Fibroblast of lung (primary cell): ENCODE measurements around the gene KLHL21. TPM values are rescaled to one million over a fixed set of nuclear protein-coding genes. Genes with fewer than 3 reads are reported as not detected.

Source experiments
- DNase-seq, 2 donors: peaks; one replicate each; pipeline versions ENCODE4 v3.0.0 to v3.0.0-alpha.2; 2010; ENCODE audit warnings: low read depth in 2 of 2
- H2AFZ ChIP-seq: 2 replicates; pipeline ENCODE4 v1.5.1; 2012; ENCODE audit warnings: low read length, control low read depth, inconsistent platforms
- H3K27ac ChIP-seq: 2 replicates; pipeline ENCODE4 v1.5.1; 2011; ENCODE audit warnings: low read length, control low read depth; ENCODE audit not compliant: insufficient read depth
- H3K27me3 ChIP-seq: 2 replicates; pipeline ENCODE4 v1.5.1; 2011; ENCODE audit warnings: mild to moderate bottlenecking, low read length; ENCODE audit not compliant: control insufficient read depth, insufficient read depth
- H3K36me3 ChIP-seq: 2 replicates; pipeline ENCODE4 v1.5.1; 2011; ENCODE audit warnings: low read length; ENCODE audit not compliant: control insufficient read depth, insufficient read depth
- H3K4me1 ChIP-seq: 2 replicates; pipeline ENCODE4 v1.5.1; 2011; ENCODE audit warnings: low read length; ENCODE audit not compliant: control insufficient read depth, insufficient read depth; ENCODE audit errors: extremely low read depth
- H3K4me2 ChIP-seq: 2 replicates; pipeline ENCODE4 v1.5.1; 2011; ENCODE audit warnings: low read length, control low read depth; ENCODE audit not compliant: insufficient read depth; ENCODE audit errors: extremely low read depth
- H3K4me3 ChIP-seq, 4 experiments: fragments of 200-600 bp in 1 of 4; sonication (generic) in 1 of 4; replicated peaks in 1 of 4; 2 replicates each; pipeline ENCODE4 v1.5.1; 2011 to 2016; ENCODE audit warnings: low read length in 4 of 4, low read depth in 3 of 4, mild to moderate bottlenecking in 3 of 4, control low read depth in 2 of 4, inconsistent platforms in 1 of 4, mixed read lengths in 1 of 4; ENCODE audit not compliant: insufficient read depth in 1 of 4; ENCODE audit errors: control extremely low read depth in 1 of 4
- H3K79me2 ChIP-seq: 2 replicates; pipeline ENCODE4 v1.5.1; 2012; ENCODE audit warnings: mild to moderate bottlenecking, low read length, inconsistent platforms; ENCODE audit not compliant: control insufficient read depth, insufficient read depth
- H3K9ac ChIP-seq: 2 replicates; pipeline ENCODE4 v1.5.1; 2011; ENCODE audit warnings: mild to moderate bottlenecking, low read length, control low read depth; ENCODE audit not compliant: insufficient read depth
- H3K9me3 ChIP-seq: 2 replicates; pipeline ENCODE4 v1.5.1; 2012; ENCODE audit warnings: low read depth, low read length; ENCODE audit not compliant: control insufficient read depth, insufficient read depth
- H4K20me1 ChIP-seq: 2 replicates; pipeline ENCODE4 v1.5.1; 2011; ENCODE audit warnings: low read length; ENCODE audit not compliant: control insufficient read depth, insufficient read depth; ENCODE audit errors: extremely low read depth
- EZH2 ChIP-seq: IDR thresholded peaks from 2 replicates; pipeline ENCODE4 v1.5.1; 2012; ENCODE audit warnings: low read length, control low read depth, mild to moderate bottlenecking; ENCODE audit errors: missing control alignments
- polyA plus RNA-seq, 2 donors: library from polyadenylated mRNA; depleted of rRNA in 1 of 2; stranded (reverse) in 1 of 2; unstranded in 1 of 2; fragments of >200 nt; gene quantifications; 2 replicates each; pipeline ENCODE4 v1.2.1, GENCODE V29; 2011 to 2012; ENCODE audit warnings: missing spikeins in 1 of 2
- total RNA-seq: library from RNA; depleted of rRNA; stranded (reverse); fragments of >200 nt; gene quantifications from 2 replicates; pipeline ENCODE4 v1.2.1, GENCODE V29; 2014
- TF ChIP-seq, protein P1 (sequence below), 2 donors: IDR thresholded peaks in 1 of 2; conservative IDR thresholded peaks in 1 of 2; 1 replicate in 1 of 2; 2 replicates in 1 of 2; pipeline ENCODE4 v1.5.1; 2011 to 2012; ENCODE audit warnings: low read length in 2 of 2, control low read depth in 1 of 2, inconsistent platforms in 1 of 2, low read depth in 1 of 2, mild to moderate bottlenecking in 1 of 2

KLHL21 gene
- total and polyA plus RNA-seq, 2 donors (not counting 1 experiment from before 2014, with no cell fraction given) = 11.7 to 44.9 TPM

DNA sequence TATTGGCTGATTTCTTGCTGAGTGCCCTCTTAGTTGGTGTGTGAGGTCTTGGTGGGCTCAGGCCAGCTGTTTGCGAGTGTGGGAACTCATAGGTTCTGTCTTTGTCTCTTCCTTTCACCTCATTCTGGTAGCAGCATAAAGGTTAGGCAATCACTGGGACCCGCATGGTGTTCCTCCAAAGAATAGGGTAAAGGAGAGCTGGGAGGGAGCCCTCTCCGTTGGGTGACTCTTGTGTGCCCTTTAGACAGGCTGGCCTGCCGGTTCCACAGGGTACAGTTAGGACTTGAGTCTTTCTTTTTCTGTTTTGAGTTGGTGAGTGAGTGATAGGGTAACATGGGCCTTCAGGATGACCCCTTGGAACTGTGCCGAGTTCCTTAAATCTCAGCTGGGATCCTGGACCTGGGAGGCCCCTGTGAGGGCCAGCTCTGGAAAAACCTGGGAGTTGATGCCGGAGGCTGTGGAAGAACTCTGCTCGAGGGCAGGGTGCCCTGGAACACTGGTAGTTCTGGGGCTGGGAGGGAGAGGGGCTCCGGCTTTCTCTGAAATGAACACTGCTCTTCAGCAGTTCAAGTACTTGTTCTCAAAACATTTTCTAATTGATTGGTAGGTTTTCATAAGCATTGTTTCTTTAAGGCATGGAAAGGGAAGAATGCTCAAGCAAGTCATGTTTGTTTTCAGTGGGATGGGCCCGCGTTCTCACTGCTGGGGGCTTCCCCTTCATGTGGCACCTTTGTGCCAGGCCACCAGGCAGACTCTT, 19.9 kb upstream of the KLHL21 start:
- Histone ChIP-seq H2AFZ (no peak overlapping the region), H3K4me2 (no peak overlapping the region), H3K79me2 (peaks cover 43% of the 10 kb centered on the region), H3K27me3 (no peaks in the 10 kb centered on the region), H4K20me1 (no peaks in the 10 kb centered on the region), H3K4me1 (no peaks in the 10 kb centered on the region), H3K27ac (no peak overlapping the region), H3K4me3 (no peak overlapping the region), H3K9me3 (no peaks in the 10 kb centered on the region), H3K36me3 (peaks cover 24% of the 10 kb centered on the region), H3K9ac (no peak overlapping the region)
- no peak for DNase-seq
- TF ChIP-seq, protein P1, sequence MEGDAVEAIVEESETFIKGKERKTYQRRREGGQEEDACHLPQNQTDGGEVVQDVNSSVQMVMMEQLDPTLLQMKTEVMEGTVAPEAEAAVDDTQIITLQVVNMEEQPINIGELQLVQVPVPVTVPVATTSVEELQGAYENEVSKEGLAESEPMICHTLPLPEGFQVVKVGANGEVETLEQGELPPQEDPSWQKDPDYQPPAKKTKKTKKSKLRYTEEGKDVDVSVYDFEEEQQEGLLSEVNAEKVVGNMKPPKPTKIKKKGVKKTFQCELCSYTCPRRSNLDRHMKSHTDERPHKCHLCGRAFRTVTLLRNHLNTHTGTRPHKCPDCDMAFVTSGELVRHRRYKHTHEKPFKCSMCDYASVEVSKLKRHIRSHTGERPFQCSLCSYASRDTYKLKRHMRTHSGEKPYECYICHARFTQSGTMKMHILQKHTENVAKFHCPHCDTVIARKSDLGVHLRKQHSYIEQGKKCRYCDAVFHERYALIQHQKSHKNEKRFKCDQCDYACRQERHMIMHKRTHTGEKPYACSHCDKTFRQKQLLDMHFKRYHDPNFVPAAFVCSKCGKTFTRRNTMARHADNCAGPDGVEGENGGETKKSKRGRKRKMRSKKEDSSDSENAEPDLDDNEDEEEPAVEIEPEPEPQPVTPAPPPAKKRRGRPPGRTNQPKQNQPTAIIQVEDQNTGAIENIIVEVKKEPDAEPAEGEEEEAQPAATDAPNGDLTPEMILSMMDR (conservative IDR thresholded peaks at IDR 0.05 in 1 of 2, IDR thresholded peaks at IDR 0.05 in 1 of 2; ENCODE audit: low read depth in 1 of 2, low read length in 2 of 2) = no peak
- no peak for TF ChIP-seq EZH2

- H3K4me2 ChIP-seq = no peak overlapping the region
- H2AFZ ChIP-seq = no peak overlapping the region
- no peak overlapping the region for H3K9ac ChIP-seq
- peaks cover 45% of the 10 kb centered on the region for H3K79me2 ChIP-seq
- no peaks in the 10 kb centered on the region for H3K27me3 ChIP-seq
- no peaks in the 10 kb centered on the region for H4K20me1 ChIP-seq
- peaks cover 20% of the 10 kb centered on the region for H3K36me3 ChIP-seq
- no peak for DNase-seq
- H3K9me3 ChIP-seq = no peaks in the 10 kb centered on the region
- H3K27ac ChIP-seq = no peak overlapping the region
- TF ChIP-seq, protein P1 (conservative IDR thresholded peaks at IDR 0.05 in 1 of 2, IDR thresholded peaks at IDR 0.05 in 1 of 2; ENCODE audit: low read depth in 1 of 2, low read length in 2 of 2) = no peak
- TF ChIP-seq EZH2 = no peak
- H3K4me1 ChIP-seq = no peaks in the 10 kb centered on the region
- no peak overlapping the region for H3K4me3 ChIP-seq
Measured at GRCh38 chr1:6621429-6622391, 19.0 kb upstream of the KLHL21 start.

- Histone ChIP-seq H3K36me3 (peaks cover 20% of the 10 kb centered on the region), H2AFZ (no peak overlapping the region), H4K20me1 (no peaks in the 10 kb centered on the region)
Measured at GRCh38 chr1:6619045-6619444, 16.4 kb upstream of the KLHL21 start.

More at GRCh38 chr1:6619045-6619444, 16.4 kb upstream of the KLHL21 start:
- no peak for TF ChIP-seq EZH2
- TF ChIP-seq, protein P1 (conservative IDR thresholded peaks at IDR 0.05 in 1 of 2, IDR thresholded peaks at IDR 0.05 in 1 of 2; ENCODE audit: low read depth in 1 of 2, low read length in 2 of 2) = no peak
- no peaks in the 10 kb centered on the region for H3K9me3 ChIP-seq
- H3K4me1 ChIP-seq = peaks cover 3% of the 10 kb centered on the region
- no peak overlapping the region for H3K9ac ChIP-seq
- H3K27me3 ChIP-seq = no peaks in the 10 kb centered on the region
- peaks cover 48% of the 10 kb centered on the region for H3K79me2 ChIP-seq
- no peak overlapping the region for H3K4me2 ChIP-seq
- DNase-seq = no peak
- H3K4me3 ChIP-seq = no peak overlapping the region
- no peak overlapping the region for H3K27ac ChIP-seq
